Adrenal gland (tissue), 12 donors: ENCODE data around the gene DCTN1. TPM values are rescaled to one million over a fixed set of nuclear protein-coding genes. Genes with fewer than 3 reads are reported as not detected.

ENCODE experiments used
- DNase-seq, 7 donors: peaks; one replicate each; pipeline ENCODE4 v3.0.0-alpha.2; 2019 to 2020
- H3K27ac ChIP-seq, 5 donors: fragments of 200-600 bp; sonication (generic) in 4 of 5; 1 replicate in 3 of 5; 2 replicates in 2 of 5; pipeline versions ENCODE4 v1.5.1 to v1.8.0; 2016 to 2020; ENCODE audit warnings: mild to moderate bottlenecking in 1 of 5
- H3K27me3 ChIP-seq: fragments of 200-600 bp; 2 replicates; pipeline ENCODE4 v1.8.0; 2021
- H3K36me3 ChIP-seq, 2 donors: fragments of 200-600 bp; replicated peaks in 1 of 2; 1 replicate in 1 of 2; 2 replicates in 1 of 2; pipeline versions ENCODE4 v1.5.1 to v1.8.0; 2018 to 2022
- H3K4me1 ChIP-seq, 2 donors: fragments of 200-600 bp; replicated peaks in 1 of 2; 1 replicate in 1 of 2; 2 replicates in 1 of 2; pipeline versions ENCODE4 v1.5.1 to v1.8.0; 2018 to 2021
- H3K4me3 ChIP-seq, 4 donors: fragments of 200-600 bp; sonication (generic) in 3 of 4; one replicate each; pipeline ENCODE4 v1.5.1; 2016 to 2018
- H3K9me3 ChIP-seq, 3 donors: fragments of 200-600 bp; sonication (generic) in 1 of 3; replicated peaks in 1 of 3; 1 replicate in 2 of 3; 2 replicates in 1 of 3; pipeline versions ENCODE4 v1.5.1 to v1.8.0; 2016 to 2021
- CTCF ChIP-seq, 6 experiments: fragments of 450-650 bp in 4 of 6; fragments of 200-600 bp in 2 of 6; sonication (generic) in 1 of 6; IDR thresholded peaks; 1 replicate in 5 of 6; 2 replicates in 1 of 6; pipeline versions ENCODE4 v1.5.1 to v1.8.0; 2016 to 2021; ENCODE audit warnings: antibody characterized with exemption in 6 of 6, mild to moderate bottlenecking in 2 of 6, moderate library complexity in 1 of 6
- POLR2A ChIP-seq, 2 donors: fragments of 450-650 bp; IDR thresholded peaks; one replicate each; pipeline ENCODE4 v1.6.1; 2017; ENCODE audit warnings: antibody characterized with exemption in 2 of 2, mild to moderate bottlenecking in 2 of 2, moderate library complexity in 1 of 2
- WGBS, 4 donors: extraction: QIAGEN DNeasy Blood & Tissue Kit in 2 of 4; methylation state at CpG; one replicate each; pipeline versions ENCODE4 v1.1.5 to v1.1.7; 2013 to 2017; 5-methylcytosine and 5-hydroxymethylcytosine counted together
- intact Hi-C, 2 donors: fragments of 100-400 bp; cut with DNase I; formaldehyde crosslinking; loops; one replicate each; pipeline versions ENCODE4 v1.14.1 to v1.15.0; 2022 to 2023
- polyA plus RNA-seq, 3 donors: library from polyadenylated mRNA; stranded (reverse); fragments of 200-250 nt in 2 of 3; fragments of 350-450 nt in 1 of 3; fragmentation: Illumina TruSeq in 1 of 3; extraction: RNeasy Lipid Tissue Mini Kit (QIAGEN cat#74804) in 1 of 3; gene quantifications; one replicate each; pipeline ENCODE4 v1.2.3, GENCODE V29; 2013 to 2014
- total RNA-seq, 9 donors: library from RNA; depleted of rRNA in 4 of 9; stranded (reverse); fragments of >200 nt in 4 of 9; fragments of 120-200 nt in 1 of 9; fragmentation: NEBNext Ultra II Directional in 1 of 9; extraction: Animal tissue kit (Norgen Biotek cat#: 25700) in 1 of 9; gene quantifications; one replicate each; pipeline versions ENCODE4 v1.1.0 to v1.2.4, GENCODE V29; 2013 to 2023
- donor health status: healthy with polysubstance abuse.
- donor health status: Bipolar disorder and iron deficiency.
- donor health status: DM: yes; HTN: yes; CAD: no.
- donor health status: DM: no; HTN: no; CAD: no.
- donor health status: DM: no; HTN: no; CAD: no.
- donor health status: DM: yes; HTN: yes; CAD: no.

Gene DCTN1
- total and polyA plus RNA-seq, 12 donors = 106 to 258 (median 146) TPM

- DNase-seq = peak in 1 of 7 donors; percentile 20
- H3K27ac ChIP-seq = no peak overlapping the region
- 58 to 73% (median 67%) methylated on average over 5 of the region's 5 CpGs for WGBS, 4 donors
- intact Hi-C loops = no loop called here
- no peaks in the 10 kb centered on the region for H3K4me1 ChIP-seq
- H3K9me3 ChIP-seq = no peaks in the 10 kb centered on the region
- H3K4me3 ChIP-seq = no peak overlapping the region
- H3K36me3 ChIP-seq = no peaks in the 10 kb centered on the region
- TF ChIP-seq CTCF (IDR thresholded peaks at IDR 0.05) (no peak), POLR2A (IDR thresholded peaks at IDR 0.05) (no peak)
- H3K27me3 ChIP-seq = no peaks in the 10 kb centered on the region
These were observed 27.6 kb upstream of the DCTN1 start for GRCh38 chr2:74407682-74408081.

GRCh38 chr2:74406035-74406434 lies 25.9 kb upstream of the DCTN1 start:
- no peaks in the 10 kb centered on the region for H3K36me3 ChIP-seq
- intact Hi-C loops = no loop called here
- no peaks in the 10 kb centered on the region for H3K4me1 ChIP-seq
- no peak overlapping the region for H3K27ac ChIP-seq
- TF ChIP-seq POLR2A (IDR thresholded peaks at IDR 0.05) (no peak), CTCF (IDR thresholded peaks at IDR 0.05) (no peak)
- H3K9me3 ChIP-seq = no peaks in the 10 kb centered on the region
- no peak overlapping the region for H3K4me3 ChIP-seq
- DNase-seq = no peak
- no peaks in the 10 kb centered on the region for H3K27me3 ChIP-seq

GRCh38 chr2:74401891-74402290 lies 21.8 kb upstream of the DCTN1 start:
- DNase-seq = no peak
- Histone ChIP-seq H3K4me1 (no peaks in the 10 kb centered on the region), H3K9me3 (no peaks in the 10 kb centered on the region), H3K36me3 (no peaks in the 10 kb centered on the region), H3K27me3 (no peaks in the 10 kb centered on the region), H3K4me3 (no peak overlapping the region), H3K27ac (no peak overlapping the region)
- intact Hi-C loops = no loop called here
- no peak for TF ChIP-seq POLR2A (IDR thresholded peaks at IDR 0.05)
- no peak for TF ChIP-seq CTCF (IDR thresholded peaks at IDR 0.05)
- WGBS, 4 donors = 70 to 79% (median 74%) methylated on average over 2 of the region's 2 CpGs

- H3K27me3 ChIP-seq = no peaks in the 10 kb centered on the region
- H3K4me3 ChIP-seq = no peak overlapping the region
- H3K9me3 ChIP-seq = no peaks in the 10 kb centered on the region
- H3K27ac ChIP-seq = no peak overlapping the region
- H3K4me1 ChIP-seq = no peaks in the 10 kb centered on the region
- DNase-seq = peak in 3 of 7 donors; percentile 26 to 57 (median 31)
- H3K36me3 ChIP-seq = no peaks in the 10 kb centered on the region
- peak; percentile 31 to 59 (median 51) for TF ChIP-seq CTCF (IDR thresholded peaks at IDR 0.05)
- TF ChIP-seq POLR2A (IDR thresholded peaks at IDR 0.05) = no peak
- intact Hi-C loops = loop anchor here (10.0 kb wide), 2 partner anchors 65 to 145 kb away; no protein-coding TSS in a partner anchor
These were observed 19.7 kb upstream of the DCTN1 start for GRCh38 chr2:74399785-74400184.
